Measurements from ENCODE around the gene KCNK18. TPM values are rescaled to one million over a fixed set of nuclear protein-coding genes. Genes with fewer than 3 reads are reported as not detected.

KCNK18 gene
- total and polyA plus RNA-seq, 2 experiments from 2014 or later, result not detected

- TF ChIP-seq, protein P1, sequence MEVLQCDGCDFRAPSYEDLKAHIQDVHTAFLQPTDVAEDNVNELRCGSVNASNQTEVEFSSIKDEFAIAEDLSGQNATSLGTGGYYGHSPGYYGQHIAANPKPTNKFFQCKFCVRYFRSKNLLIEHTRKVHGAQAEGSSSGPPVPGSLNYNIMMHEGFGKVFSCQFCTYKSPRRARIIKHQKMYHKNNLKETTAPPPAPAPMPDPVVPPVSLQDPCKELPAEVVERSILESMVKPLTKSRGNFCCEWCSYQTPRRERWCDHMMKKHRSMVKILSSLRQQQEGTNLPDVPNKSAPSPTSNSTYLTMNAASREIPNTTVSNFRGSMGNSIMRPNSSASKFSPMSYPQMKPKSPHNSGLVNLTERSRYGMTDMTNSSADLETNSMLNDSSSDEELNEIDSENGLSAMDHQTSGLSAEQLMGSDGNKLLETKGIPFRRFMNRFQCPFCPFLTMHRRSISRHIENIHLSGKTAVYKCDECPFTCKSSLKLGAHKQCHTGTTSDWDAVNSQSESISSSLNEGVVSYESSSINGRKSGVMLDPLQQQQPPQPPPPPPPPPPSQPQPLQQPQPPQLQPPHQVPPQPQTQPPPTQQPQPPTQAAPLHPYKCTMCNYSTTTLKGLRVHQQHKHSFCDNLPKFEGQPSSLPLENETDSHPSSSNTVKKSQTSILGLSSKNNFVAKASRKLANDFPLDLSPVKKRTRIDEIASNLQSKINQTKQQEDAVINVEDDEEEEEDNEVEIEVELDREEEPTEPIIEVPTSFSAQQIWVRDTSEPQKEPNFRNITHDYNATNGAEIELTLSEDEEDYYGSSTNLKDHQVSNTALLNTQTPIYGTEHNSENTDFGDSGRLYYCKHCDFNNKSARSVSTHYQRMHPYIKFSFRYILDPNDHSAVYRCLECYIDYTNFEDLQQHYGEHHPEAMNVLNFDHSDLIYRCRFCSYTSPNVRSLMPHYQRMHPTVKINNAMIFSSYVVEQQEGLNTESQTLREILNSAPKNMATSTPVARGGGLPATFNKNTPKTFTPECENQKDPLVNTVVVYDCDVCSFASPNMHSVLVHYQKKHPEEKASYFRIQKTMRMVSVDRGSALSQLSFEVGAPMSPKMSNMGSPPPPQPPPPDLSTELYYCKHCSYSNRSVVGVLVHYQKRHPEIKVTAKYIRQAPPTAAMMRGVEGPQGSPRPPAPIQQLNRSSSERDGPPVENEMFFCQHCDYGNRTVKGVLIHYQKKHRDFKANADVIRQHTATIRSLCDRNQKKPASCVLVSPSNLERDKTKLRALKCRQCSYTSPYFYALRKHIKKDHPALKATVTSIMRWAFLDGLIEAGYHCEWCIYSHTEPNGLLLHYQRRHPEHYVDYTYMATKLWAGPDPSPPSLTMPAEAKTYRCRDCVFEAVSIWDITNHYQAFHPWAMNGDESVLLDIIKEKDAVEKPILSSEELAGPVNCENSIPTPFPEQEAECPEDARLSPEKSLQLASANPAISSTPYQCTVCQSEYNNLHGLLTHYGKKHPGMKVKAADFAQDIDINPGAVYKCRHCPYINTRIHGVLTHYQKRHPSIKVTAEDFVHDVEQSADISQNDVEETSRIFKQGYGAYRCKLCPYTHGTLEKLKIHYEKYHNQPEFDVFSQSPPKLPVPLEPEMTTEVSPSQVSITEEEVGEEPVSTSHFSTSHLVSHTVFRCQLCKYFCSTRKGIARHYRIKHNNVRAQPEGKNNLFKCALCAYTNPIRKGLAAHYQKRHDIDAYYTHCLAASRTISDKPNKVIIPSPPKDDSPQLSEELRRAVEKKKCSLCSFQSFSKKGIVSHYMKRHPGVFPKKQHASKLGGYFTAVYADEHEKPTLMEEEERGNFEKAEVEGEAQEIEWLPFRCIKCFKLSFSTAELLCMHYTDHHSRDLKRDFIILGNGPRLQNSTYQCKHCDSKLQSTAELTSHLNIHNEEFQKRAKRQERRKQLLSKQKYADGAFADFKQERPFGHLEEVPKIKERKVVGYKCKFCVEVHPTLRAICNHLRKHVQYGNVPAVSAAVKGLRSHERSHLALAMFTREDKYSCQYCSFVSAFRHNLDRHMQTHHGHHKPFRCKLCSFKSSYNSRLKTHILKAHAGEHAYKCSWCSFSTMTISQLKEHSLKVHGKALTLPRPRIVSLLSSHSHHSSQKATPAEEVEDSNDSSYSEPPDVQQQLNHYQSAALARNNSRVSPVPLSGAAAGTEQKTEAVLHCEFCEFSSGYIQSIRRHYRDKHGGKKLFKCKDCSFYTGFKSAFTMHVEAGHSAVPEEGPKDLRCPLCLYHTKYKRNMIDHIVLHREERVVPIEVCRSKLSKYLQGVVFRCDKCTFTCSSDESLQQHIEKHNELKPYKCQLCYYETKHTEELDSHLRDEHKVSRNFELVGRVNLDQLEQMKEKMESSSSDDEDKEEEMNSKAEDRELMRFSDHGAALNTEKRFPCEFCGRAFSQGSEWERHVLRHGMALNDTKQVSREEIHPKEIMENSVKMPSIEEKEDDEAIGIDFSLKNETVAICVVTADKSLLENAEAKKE (CRISPR knock-in tag; IDR thresholded peaks at IDR 0.05), result no peak
- TF ChIP-seq ZNF114 (CRISPR knock-in tag; IDR thresholded peaks at IDR 0.05) (no peak), CTCF (conservative IDR thresholded peaks at IDR 0.05; ENCODE audit: low read depth in 2 of 2) (no peak), POLR2AphosphoS5 (IDR thresholded peaks at IDR 0.05; ENCODE audit: low read depth) (no peak), EZH2phosphoT487 (IDR thresholded peaks at IDR 0.05; ENCODE audit: unreplicated experiment) (no peak)
These were observed 39.0 kb upstream of the KCNK18 start (continued) for GRCh38 chr10:117158297-117158696.

DNA sequence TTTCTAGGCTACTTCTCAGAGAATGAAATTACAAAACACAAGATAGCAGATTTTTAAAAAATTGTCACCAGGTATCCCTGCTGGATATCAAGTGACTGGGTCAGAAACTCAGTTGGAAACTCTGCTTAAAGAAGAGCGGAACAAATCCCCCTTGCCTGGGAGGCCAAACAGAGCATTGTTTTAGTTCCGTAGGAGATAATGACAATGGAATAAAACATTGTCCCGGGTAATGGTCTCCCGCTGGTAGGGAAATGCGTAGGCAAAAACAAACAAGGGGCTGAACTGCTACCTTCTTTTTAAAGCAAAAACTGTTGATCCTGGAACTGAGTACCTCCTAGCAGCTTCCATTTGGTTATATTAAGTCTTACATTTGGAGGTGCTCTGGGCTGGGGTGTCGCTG is 37.9 kb upstream of the KCNK18 start:
- TF ChIP-seq NANOG (IDR thresholded peaks at IDR 0.05; ENCODE audit: borderline replicate concordance) (peak; percentile 98), JUNB (IDR thresholded peaks at IDR 0.05; ENCODE audit: unreplicated experiment) (no peak), CTCF (conservative IDR thresholded peaks at IDR 0.05; ENCODE audit: low read depth in 2 of 2) (no peak), CREB1 (CRISPR knock-in tag; IDR thresholded peaks at IDR 0.05; ENCODE audit: low read depth) (peak; percentile 69)
- H3K4me3 Mint-ChIP-seq, result no peak overlapping the region; the same call in 1 of the 3 replicates
- H3K27me3 ChIP-seq (ENCODE audit: insufficient read depth), result peaks cover 96% of the 10 kb centered on the region
- no peaks in the 10 kb centered on the region for H3F3A ChIP-seq (replicated peaks; ENCODE audit: low read depth)
- H3K27ac Mint-ChIP-seq, result peak overlapping the region; percentile 38; the same call in 1 of the 2 replicates
- no peaks in the 10 kb centered on the region for H3K36me3 Mint-ChIP-seq (ENCODE audit: low read depth)
- H3K4me1 Mint-ChIP-seq, result peaks cover 47% of the 10 kb centered on the region
- no peaks in the 10 kb centered on the region for H3K9me2 ChIP-seq (ENCODE audit: insufficient read depth)
- H3K4me1 ChIP-seq (ENCODE audit: insufficient read depth), result peaks cover 45% of the 10 kb centered on the region
- peak; percentile 19 for ATAC-seq
- H3K4me3 ChIP-seq, result no peak overlapping the region; the same call in 1 of the 2 replicates
- H4K20me1 ChIP-seq (replicated peaks; ENCODE audit: insufficient read depth), result no peaks in the 10 kb centered on the region; the same call in 1 of the 2 replicates
- no peak overlapping the region for H2AFZ ChIP-seq
- DNase-seq (ENCODE audit: low spot score), result peak; percentile 93
- no peaks in the 10 kb centered on the region for H3K79me2 ChIP-seq (replicated peaks; ENCODE audit: insufficient read depth)
- H3K27ac ChIP-seq (ENCODE audit: low read depth), result no peak overlapping the region
- H3K27me3 Mint-ChIP-seq (ENCODE audit: insufficient read depth, low read depth, poor library complexity), result peaks cover 96% of the 10 kb centered on the region
- no peaks in the 10 kb centered on the region for H3K36me3 ChIP-seq (ENCODE audit: insufficient read depth)
- H3K4me2 ChIP-seq, result peak overlapping the region; percentile 46
- H3K9me3 Mint-ChIP-seq, result no peaks in the 10 kb centered on the region; the same call in 2 of the 3 replicates
